ENCODE data around the gene COL15A1.

The COL15A1 gene

GRCh38 chr9:98916660-98917059 lies 27.0 kb upstream of the COL15A1 start:
- no peak for DNase-seq (ENCODE audit: low read depth)

GRCh38 chr9:98917746-98918487 lies 25.8 kb upstream of the COL15A1 start:
- no peak for DNase-seq (ENCODE audit: low read depth)

GRCh38 chr9:98921732-98922131 lies 22.0 kb upstream of the COL15A1 start:
- DNase-seq (ENCODE audit: low read depth): no peak

- DNase-seq (ENCODE audit: low read depth): no peak
Observed at GRCh38 chr9:98922721-98923435, 20.8 kb upstream of the COL15A1 start.

GRCh38 chr9:98923451-98924123 lies 20.1 kb upstream of the COL15A1 start:
- DNase-seq (ENCODE audit: low read depth): no peak

GRCh38 chr9:98924946-98925820 lies 18.5 kb upstream of the COL15A1 start:
- DNase-seq (ENCODE audit: low read depth): no peak

GRCh38 chr9:98925956-98926355 lies 17.8 kb upstream of the COL15A1 start:
- DNase-seq (ENCODE audit: low read depth): no peak

- no peak for DNase-seq (ENCODE audit: low read depth)
Observed at GRCh38 chr9:98927724-98928123, 16.0 kb upstream of the COL15A1 start.

GRCh38 chr9:98929071-98929470 lies 14.6 kb upstream of the COL15A1 start:
- no peak for DNase-seq (ENCODE audit: low read depth)

GRCh38 chr9:98929895-98930341 lies 13.8 kb upstream of the COL15A1 start:
- no peak for DNase-seq (ENCODE audit: low read depth)

- no peak for DNase-seq (ENCODE audit: low read depth)
Observed at GRCh38 chr9:98930792-98931191, 12.9 kb upstream of the COL15A1 start.

- DNase-seq (ENCODE audit: low read depth): no peak
Observed at GRCh38 chr9:98931600-98932389, 11.9 kb upstream of the COL15A1 start.

- no peak for DNase-seq (ENCODE audit: low read depth)
Observed at GRCh38 chr9:98933185-98933584, 10.5 kb upstream of the COL15A1 start.

GRCh38 chr9:98933890-98934289 lies 9.8 kb upstream of the COL15A1 start:
- no peak for DNase-seq (ENCODE audit: low read depth)

- peak; percentile 59 for DNase-seq (ENCODE audit: low read depth)
Observed at GRCh38 chr9:98935071-98935505, 8.6 kb upstream of the COL15A1 start.

- no peak for DNase-seq (ENCODE audit: low read depth)
Observed at GRCh38 chr9:98940276-98940675, 3.4 kb upstream of the COL15A1 start.

GRCh38 chr9:98941946-98942523 lies 1.7 kb upstream of the COL15A1 start:
- no peak for DNase-seq (ENCODE audit: low read depth)

GRCh38 chr9:98942906-98943681 lies 613 bp upstream of the COL15A1 start:
- DNase-seq (ENCODE audit: low read depth): no peak

GRCh38 chr9:98944057-98944733 lies 488 bp downstream of the COL15A1 start:
- DNase-seq (ENCODE audit: low read depth): no peak

All from CMK (cell line).